ENCODE measurements around the gene GFI1. TPM values are rescaled to one million over a fixed set of nuclear protein-coding genes. Genes with fewer than 3 reads are reported as not detected.

Gene GFI1
- total RNA-seq, 1 experiment from 2014 or later = 0.05 TPM

Other genes with a start within 250 kb of the GFI1 start
- 9.0 and 14.6 TPM in 2 replicates for gene GLMN, start 187.9 kb downstream of the GFI1 start, total RNA-seq (2014; rRNA removed; shearing (Covaris generic))
- gene RPAP2, start 187.9 kb downstream of the GFI1 start, total RNA-seq (2014; rRNA removed; shearing (Covaris generic)) = 27.3 and 31.0 TPM in 2 replicates

Data from NCI-H460 (cell line).